ENCODE measurements around the gene CDH24. TPM values are rescaled to one million over a fixed set of nuclear protein-coding genes. Genes with fewer than 3 reads are reported as not detected.

CDH24 gene
- polyA plus RNA-seq, 1 donor from 2014 or later, result 31.7 TPM

DNA sequence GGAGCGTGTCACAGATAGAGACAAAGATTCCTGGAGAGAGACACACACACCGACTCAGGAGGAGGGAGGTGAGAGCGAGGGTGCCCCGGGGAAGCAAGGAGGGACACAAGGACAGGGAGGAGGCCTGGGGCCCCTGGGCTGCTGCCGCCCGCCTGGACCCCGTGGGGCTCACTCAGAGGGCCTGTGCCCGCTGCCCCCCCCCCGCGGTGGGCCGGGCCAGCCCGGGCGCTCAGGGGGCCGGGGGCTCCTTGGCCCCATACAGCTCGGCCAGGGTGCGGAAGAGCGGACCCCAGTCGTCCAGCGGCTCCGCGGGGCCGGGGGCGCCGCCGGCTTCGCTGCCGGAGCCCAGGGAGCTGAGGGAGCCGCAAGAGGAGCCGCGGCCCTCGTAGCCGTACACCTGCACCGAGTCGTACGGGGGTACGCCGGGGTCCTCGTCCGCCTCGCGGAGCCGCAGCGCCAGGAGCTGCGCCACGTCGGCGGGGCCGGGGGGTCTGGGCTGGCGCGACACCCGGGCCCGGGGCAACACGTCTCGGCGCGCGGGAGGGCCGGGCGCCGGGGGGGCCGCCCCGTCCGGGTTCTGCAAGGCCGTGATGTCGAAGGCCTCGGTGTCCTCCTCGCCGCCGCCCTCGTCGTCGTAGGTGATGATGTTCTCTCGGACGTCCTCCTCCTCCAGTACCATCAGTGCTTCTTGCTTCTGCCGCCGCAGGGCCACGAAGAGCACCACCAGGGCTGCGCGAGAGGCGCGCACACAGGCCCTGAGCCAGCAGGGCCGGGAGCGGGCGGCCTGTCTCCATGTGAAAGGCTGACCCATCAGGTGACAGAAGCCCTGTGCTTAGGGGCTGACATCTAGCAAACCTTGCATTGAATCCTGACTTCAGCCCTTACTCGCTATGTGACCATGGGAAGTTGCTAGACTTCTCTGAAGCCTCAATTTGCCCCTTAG lies 9.3 kb downstream of the CDH24 start:
- Histone ChIP-seq H3K27ac (ENCODE audit: low read length) (no peak overlapping the region), H3K36me3 (ENCODE audit: insufficient read depth, low read length) (no peaks in the 10 kb centered on the region), H4K20me1 (ENCODE audit: insufficient read depth) (no peaks in the 10 kb centered on the region), H3K4me3 (ENCODE audit: low read length) (no peak overlapping the region), H3K79me2 (replicated peaks; ENCODE audit: insufficient read depth, low read length) (no peaks in the 10 kb centered on the region), H3K9me2 (ENCODE audit: insufficient read depth, low read length) (no peaks in the 10 kb centered on the region), H3F3A (ENCODE audit: insufficient read depth, low read length, poor library complexity, severe bottlenecking) (no peaks in the 10 kb centered on the region), H3K9me3 (ENCODE audit: low read length) (no peaks in the 10 kb centered on the region), H3K27me3 (ENCODE audit: insufficient read depth, low read depth, low read length) (no peaks in the 10 kb centered on the region), H3K4me2 (ENCODE audit: low read length) (no peak overlapping the region), H2AFZ (ENCODE audit: low read depth, low read length) (no peak overlapping the region), H3K9ac (ENCODE audit: low read length) (no peak overlapping the region)
- no peak for TF ChIP-seq REST (IDR thresholded peaks at IDR 0.05; ENCODE audit: borderline replicate concordance)
- TF ChIP-seq TAF1 (IDR thresholded peaks at IDR 0.05; ENCODE audit: low read depth), result no peak
- TF ChIP-seq POLR2AphosphoS5 (IDR thresholded peaks at IDR 0.05), result no peak
- no peak for TF ChIP-seq MXI1 (conservative IDR thresholded peaks at IDR 0.05; ENCODE audit: poor library complexity, severe bottlenecking)
- TF ChIP-seq SMC3 (conservative IDR thresholded peaks at IDR 0.05; ENCODE audit: poor library complexity), result no peak

GRCh38 chr14:23047034-23047634 lies 10.2 kb downstream of the CDH24 start:
- Histone ChIP-seq H2AFZ (ENCODE audit: low read depth, low read length) (no peak overlapping the region), H3K27ac (ENCODE audit: low read length) (no peak overlapping the region), H3K9me2 (ENCODE audit: insufficient read depth, low read length) (no peaks in the 10 kb centered on the region), H3K79me2 (replicated peaks; ENCODE audit: insufficient read depth, low read length) (no peaks in the 10 kb centered on the region), H3K4me2 (ENCODE audit: low read length) (no peak overlapping the region), H3K27me3 (ENCODE audit: insufficient read depth, low read depth, low read length) (no peaks in the 10 kb centered on the region), H3K4me3 (ENCODE audit: low read length) (no peak overlapping the region), H3K36me3 (ENCODE audit: insufficient read depth, low read length) (no peaks in the 10 kb centered on the region), H3K9ac (ENCODE audit: low read length) (no peak overlapping the region), H4K20me1 (ENCODE audit: insufficient read depth) (no peaks in the 10 kb centered on the region), H3K9me3 (ENCODE audit: low read length) (no peaks in the 10 kb centered on the region), H3F3A (ENCODE audit: insufficient read depth, low read length, poor library complexity, severe bottlenecking) (no peaks in the 10 kb centered on the region)
- TF ChIP-seq POLR2AphosphoS5 (IDR thresholded peaks at IDR 0.05) (no peak), TAF1 (IDR thresholded peaks at IDR 0.05; ENCODE audit: low read depth) (no peak)

- TF ChIP-seq SMC3 (conservative IDR thresholded peaks at IDR 0.05; ENCODE audit: poor library complexity), result no peak
- no peak for TF ChIP-seq POLR2AphosphoS5 (IDR thresholded peaks at IDR 0.05)
- no peak for TF ChIP-seq EZH2 (IDR thresholded peaks at IDR 0.05; ENCODE audit: borderline replicate concordance, insufficient read depth, low read length, poor library complexity, severe bottlenecking)
- TF ChIP-seq TAF1 (IDR thresholded peaks at IDR 0.05; ENCODE audit: low read depth), result no peak
- TF ChIP-seq MXI1 (conservative IDR thresholded peaks at IDR 0.05; ENCODE audit: poor library complexity, severe bottlenecking), result no peak
- TF ChIP-seq REST (IDR thresholded peaks at IDR 0.05; ENCODE audit: borderline replicate concordance), result no peak
- Histone ChIP-seq H3K4me3 (ENCODE audit: low read length) (no peak overlapping the region), H3K27ac (ENCODE audit: low read length) (no peak overlapping the region), H2AFZ (ENCODE audit: low read depth, low read length) (no peak overlapping the region), H4K20me1 (ENCODE audit: insufficient read depth) (no peaks in the 10 kb centered on the region), H3K9me3 (ENCODE audit: low read length) (no peaks in the 10 kb centered on the region), H3K9ac (ENCODE audit: low read length) (no peak overlapping the region), H3K9me2 (ENCODE audit: insufficient read depth, low read length) (no peaks in the 10 kb centered on the region), H3K27me3 (ENCODE audit: insufficient read depth, low read depth, low read length) (no peaks in the 10 kb centered on the region), H3F3A (ENCODE audit: insufficient read depth, low read length, poor library complexity, severe bottlenecking) (no peaks in the 10 kb centered on the region), H3K4me2 (ENCODE audit: low read length) (no peak overlapping the region), H3K36me3 (ENCODE audit: insufficient read depth, low read length) (no peaks in the 10 kb centered on the region), H3K79me2 (replicated peaks; ENCODE audit: insufficient read depth, low read length) (no peaks in the 10 kb centered on the region)
These were observed 11.6 kb downstream of the CDH24 start for GRCh38 chr14:23045419-23046357.
